Measurements from ENCODE around the gene TAF1C. TPM values are rescaled to one million over a fixed set of nuclear protein-coding genes. Genes with fewer than 3 reads are reported as not detected.

TAF1C gene
- total RNA-seq, 6 donors from 2014 or later: 23.2 to 227 (median 65.0) TPM

DNA sequence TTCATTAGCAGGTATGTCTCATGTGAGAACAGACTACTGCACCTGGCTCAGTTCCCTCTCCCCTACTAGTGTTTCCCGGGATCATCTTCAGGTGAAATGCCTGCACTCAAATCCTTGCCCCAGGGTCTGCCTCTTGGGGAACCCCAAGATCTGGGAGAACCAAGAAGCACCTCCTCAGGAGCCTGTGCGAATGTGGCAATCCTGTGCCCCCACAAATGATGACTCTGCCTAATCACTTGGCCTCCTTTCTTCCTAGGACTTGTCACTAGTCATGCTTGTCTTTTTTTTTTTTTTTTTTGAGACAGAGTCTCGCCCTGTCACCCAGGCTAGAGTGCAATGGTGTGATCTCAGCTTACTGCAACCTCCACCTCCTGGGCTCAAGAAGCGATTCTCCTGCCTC, 25.8 kb upstream of the TAF1C start:
- Histone ChIP-seq H3K27ac (no peak overlapping the region), H3K27me3 (no peaks in the 10 kb centered on the region), H3K4me1 (no peaks in the 10 kb centered on the region), H3K4me3 (no peak overlapping the region), H3K9me3 (no peaks in the 10 kb centered on the region), H3K36me3 (no peaks in the 10 kb centered on the region)
- ATAC-seq (ENCODE audit: low FRiP score in 2 of 2) (no peak), DNase-seq (no peak)
- TF ChIP-seq EP300 (IDR thresholded peaks at IDR 0.05) (no peak), POLR2A (IDR thresholded peaks at IDR 0.05) (no peak), POLR2AphosphoS5 (IDR thresholded peaks at IDR 0.05) (no peak)
- TF ChIP-seq, protein P1, sequence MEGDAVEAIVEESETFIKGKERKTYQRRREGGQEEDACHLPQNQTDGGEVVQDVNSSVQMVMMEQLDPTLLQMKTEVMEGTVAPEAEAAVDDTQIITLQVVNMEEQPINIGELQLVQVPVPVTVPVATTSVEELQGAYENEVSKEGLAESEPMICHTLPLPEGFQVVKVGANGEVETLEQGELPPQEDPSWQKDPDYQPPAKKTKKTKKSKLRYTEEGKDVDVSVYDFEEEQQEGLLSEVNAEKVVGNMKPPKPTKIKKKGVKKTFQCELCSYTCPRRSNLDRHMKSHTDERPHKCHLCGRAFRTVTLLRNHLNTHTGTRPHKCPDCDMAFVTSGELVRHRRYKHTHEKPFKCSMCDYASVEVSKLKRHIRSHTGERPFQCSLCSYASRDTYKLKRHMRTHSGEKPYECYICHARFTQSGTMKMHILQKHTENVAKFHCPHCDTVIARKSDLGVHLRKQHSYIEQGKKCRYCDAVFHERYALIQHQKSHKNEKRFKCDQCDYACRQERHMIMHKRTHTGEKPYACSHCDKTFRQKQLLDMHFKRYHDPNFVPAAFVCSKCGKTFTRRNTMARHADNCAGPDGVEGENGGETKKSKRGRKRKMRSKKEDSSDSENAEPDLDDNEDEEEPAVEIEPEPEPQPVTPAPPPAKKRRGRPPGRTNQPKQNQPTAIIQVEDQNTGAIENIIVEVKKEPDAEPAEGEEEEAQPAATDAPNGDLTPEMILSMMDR (IDR thresholded peaks at IDR 0.05): no peak
- 84 to 87% methylated on average over 3 to 4 of the region's 4 CpGs for WGBS, 2 donors

DNA sequence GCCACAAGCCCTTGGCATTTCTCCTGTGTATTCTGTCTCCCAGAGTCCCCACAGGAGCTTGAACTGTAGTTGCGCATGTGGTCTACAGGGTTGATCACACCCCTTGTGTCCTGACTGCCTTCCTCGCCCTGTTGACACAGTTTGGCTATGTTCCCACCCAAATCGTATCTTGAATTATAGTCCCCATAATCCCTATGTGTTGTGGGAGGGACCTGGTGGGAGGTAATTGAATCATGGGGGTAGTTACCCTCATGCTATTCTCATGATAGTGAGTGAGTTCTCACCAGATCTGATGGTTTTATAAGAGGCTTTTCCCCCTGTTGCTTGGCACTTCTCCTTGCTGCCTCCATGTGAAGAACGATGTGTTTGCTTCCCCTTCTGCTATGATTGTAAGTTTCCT, 25.3 kb upstream of the TAF1C start:
- TF ChIP-seq, protein P1 (IDR thresholded peaks at IDR 0.05): no peak
- TF ChIP-seq POLR2A (IDR thresholded peaks at IDR 0.05) (no peak), EP300 (IDR thresholded peaks at IDR 0.05) (no peak), POLR2AphosphoS5 (IDR thresholded peaks at IDR 0.05) (no peak)
- Histone ChIP-seq H3K27ac (no peak overlapping the region), H3K9me3 (no peaks in the 10 kb centered on the region), H3K27me3 (no peaks in the 10 kb centered on the region), H3K4me1 (no peaks in the 10 kb centered on the region), H3K4me3 (no peak overlapping the region), H3K36me3 (no peaks in the 10 kb centered on the region)
- DNase-seq (no peak), ATAC-seq (ENCODE audit: low FRiP score in 2 of 2) (no peak)
- 64% methylated on average over 4 of the region's 4 CpGs for WGBS, 2 donors

DNA sequence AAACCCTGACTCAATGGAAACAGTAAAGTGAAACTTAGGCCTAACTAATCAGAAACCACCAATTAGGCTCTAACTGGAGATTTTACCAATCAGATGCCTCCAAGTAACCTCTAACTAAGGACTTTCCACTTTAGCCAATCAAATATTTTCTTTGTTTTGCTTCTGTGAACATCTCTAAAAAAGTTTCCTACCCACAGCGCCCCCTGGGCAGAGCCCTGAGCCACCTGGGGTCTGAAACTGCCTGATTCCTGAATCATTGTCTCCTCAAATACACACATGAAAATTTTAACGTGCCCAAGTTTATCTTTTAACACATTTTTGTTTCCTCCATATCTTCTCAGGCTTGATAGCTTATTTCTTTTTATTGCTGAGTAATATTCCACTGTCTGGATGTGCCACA, 23.1 kb upstream of the TAF1C start:
- TF ChIP-seq EP300 (IDR thresholded peaks at IDR 0.05) (no peak), POLR2AphosphoS5 (IDR thresholded peaks at IDR 0.05) (no peak), POLR2A (IDR thresholded peaks at IDR 0.05) (no peak)
- TF ChIP-seq, protein P1 (IDR thresholded peaks at IDR 0.05): no peak
- no peaks in the 10 kb centered on the region for H3K36me3 ChIP-seq
- H3K27ac ChIP-seq: no peak overlapping the region
- H3K27me3 ChIP-seq: no peaks in the 10 kb centered on the region
- no peak overlapping the region for H3K4me3 ChIP-seq
- H3K9me3 ChIP-seq: no peaks in the 10 kb centered on the region
- H3K4me1 ChIP-seq: no peaks in the 10 kb centered on the region
- ATAC-seq (ENCODE audit: low FRiP score in 2 of 2): no peak
- no peak for DNase-seq
- 75 to 80% methylated on average over 2 of the region's 2 CpGs for WGBS, 2 donors

DNA sequence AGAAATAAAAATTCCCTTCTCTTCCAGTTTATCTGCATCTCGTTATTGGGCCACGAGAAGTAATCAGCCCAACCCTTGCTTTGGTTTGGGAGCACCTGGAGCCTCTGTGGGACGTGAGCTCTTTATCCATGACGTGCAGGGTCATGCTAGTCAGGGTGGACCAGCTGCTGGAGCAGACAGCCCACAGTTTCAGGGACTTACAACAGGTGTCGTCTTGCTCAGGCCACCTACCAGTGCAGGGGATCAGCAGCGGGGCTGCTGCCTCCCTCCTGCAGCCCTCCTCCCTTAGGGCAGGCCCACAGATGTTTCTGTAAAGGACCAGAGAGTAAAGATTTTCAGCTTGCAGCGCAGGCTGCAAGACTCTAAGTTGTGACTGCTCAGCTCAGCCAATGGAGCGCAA, 21.0 kb upstream of the TAF1C start:
- Histone ChIP-seq H3K4me3 (no peak overlapping the region), H3K27ac (no peak overlapping the region), H3K4me1 (no peaks in the 10 kb centered on the region), H3K36me3 (no peaks in the 10 kb centered on the region), H3K27me3 (no peaks in the 10 kb centered on the region), H3K9me3 (no peaks in the 10 kb centered on the region)
- TF ChIP-seq EP300 (IDR thresholded peaks at IDR 0.05) (no peak), POLR2AphosphoS5 (IDR thresholded peaks at IDR 0.05) (no peak), POLR2A (IDR thresholded peaks at IDR 0.05) (no peak)
- TF ChIP-seq, protein P1 (IDR thresholded peaks at IDR 0.05): no peak
- DNase-seq (no peak), ATAC-seq (ENCODE audit: low FRiP score in 2 of 2) (no peak)
- WGBS, 2 donors: 82 to 90% methylated on average over 8 of the region's 8 CpGs

DNA sequence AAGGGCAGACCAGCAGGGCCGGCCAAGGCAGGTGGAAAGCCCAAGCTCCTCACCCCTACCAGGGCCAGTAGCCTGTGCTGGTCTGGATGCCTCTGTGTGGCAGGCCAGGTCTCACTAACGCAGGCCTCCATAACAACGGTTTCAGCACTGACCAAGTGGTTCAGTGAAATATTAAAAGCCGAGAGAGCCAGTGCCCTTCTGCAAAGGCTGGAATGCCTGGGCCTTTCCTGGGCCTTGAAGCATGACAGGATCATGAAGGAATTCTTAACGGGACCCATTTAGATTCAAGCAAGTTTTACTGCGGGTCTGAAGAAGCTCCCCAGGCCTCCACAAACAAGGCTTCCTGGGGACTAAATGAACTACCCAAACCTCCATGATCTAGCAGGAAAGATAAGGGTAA, 20.4 kb upstream of the TAF1C start:
- TF ChIP-seq POLR2A (IDR thresholded peaks at IDR 0.05) (no peak), POLR2AphosphoS5 (IDR thresholded peaks at IDR 0.05) (no peak), EP300 (IDR thresholded peaks at IDR 0.05) (no peak)
- TF ChIP-seq, protein P1 (IDR thresholded peaks at IDR 0.05): no peak
- Histone ChIP-seq H3K27me3 (no peaks in the 10 kb centered on the region), H3K4me3 (no peak overlapping the region), H3K36me3 (no peaks in the 10 kb centered on the region), H3K27ac (no peak overlapping the region), H3K9me3 (no peaks in the 10 kb centered on the region), H3K4me1 (no peaks in the 10 kb centered on the region)
- DNase-seq (no peak), ATAC-seq (ENCODE audit: low FRiP score in 2 of 2) (no peak)
- WGBS, 2 donors: 74 to 82% methylated on average over 6 of the region's 6 CpGs
